ENCODE measurements around the gene RAX2.
A peak's percentile ranks its signal among the peaks of the same experiment; 100 is the strongest.

Gene RAX2

GRCh38 chr19:3801412-3802096, 29.5 kb upstream of the RAX2 start:
- no peak for DNase-seq (ENCODE audit: low spot score)

- DNase-seq (ENCODE audit: low spot score): no peak
Observed at GRCh38 chr19:3800996-3801395, 29.0 kb upstream of the RAX2 start.

GRCh38 chr19:3798137-3798536, 26.1 kb upstream of the RAX2 start:
- no peak for DNase-seq (ENCODE audit: low spot score)

GRCh38 chr19:3796358-3796757, 24.3 kb upstream of the RAX2 start:
- no peak for DNase-seq (ENCODE audit: low spot score)

GRCh38 chr19:3793799-3794198, 21.8 kb upstream of the RAX2 start:
- no peak for DNase-seq (ENCODE audit: low spot score)

- DNase-seq (ENCODE audit: low spot score): no peak
Observed at GRCh38 chr19:3792114-3792513, 20.1 kb upstream of the RAX2 start.

- DNase-seq (ENCODE audit: low spot score): no peak
Observed at GRCh38 chr19:3790941-3791340, 18.9 kb upstream of the RAX2 start.

GRCh38 chr19:3790209-3790734, 18.2 kb upstream of the RAX2 start:
- no peak for DNase-seq (ENCODE audit: low spot score)

GRCh38 chr19:3788996-3789778, 17.2 kb upstream of the RAX2 start:
- no peak for DNase-seq (ENCODE audit: low spot score)

- DNase-seq (ENCODE audit: low spot score): no peak
Observed at GRCh38 chr19:3785938-3786824, 14.2 kb upstream of the RAX2 start, which contains the start of gene MATK. TSS of gene MATK (minus strand) at chr19:3786381. CDS start at chr19:3785135, 1,246 bp downstream.

- no peak for DNase-seq (ENCODE audit: low spot score)
Observed at GRCh38 chr19:3785451-3785937, 13.5 kb upstream of the RAX2 start.

GRCh38 chr19:3784607-3785450, 12.8 kb upstream of the RAX2 start:
- DNase-seq (ENCODE audit: low spot score): no peak

GRCh38 chr19:3783660-3784584, 11.9 kb upstream of the RAX2 start:
- peak; percentile 68 for DNase-seq (ENCODE audit: low spot score)

- no peak for DNase-seq (ENCODE audit: low spot score)
Observed at GRCh38 chr19:3782903-3783302, 10.9 kb upstream of the RAX2 start.

- no peak for DNase-seq (ENCODE audit: low spot score)
Observed at GRCh38 chr19:3782330-3782729, 10.3 kb upstream of the RAX2 start.

GRCh38 chr19:3781603-3782002, 9.6 kb upstream of the RAX2 start:
- DNase-seq (ENCODE audit: low spot score): no peak

GRCh38 chr19:3780786-3781304, 8.8 kb upstream of the RAX2 start:
- no peak for DNase-seq (ENCODE audit: low spot score)

GRCh38 chr19:3778899-3779723, 7.1 kb upstream of the RAX2 start:
- no peak for DNase-seq (ENCODE audit: low spot score)

Data from SK-N-DZ (cell line).